Jurkat, Clone E6-1 (cell line): ENCODE measurements around the gene NFIX.
"Not testable (repeated sequence)": the region's sequence is repeated elsewhere in the genome, so short reads cannot be mapped to it uniquely, and the experiment has no call there.

Source experiments
- DNase-seq: peaks from one replicate; pipeline ENCODE4 v3.0.0-alpha.2; 2011; ENCODE audit warnings: low read depth, low spot score
- H3K4me3 ChIP-seq: 2 replicates; pipeline ENCODE4 v1.5.1; 2011; ENCODE audit warnings: mild to moderate bottlenecking, low read length, control low read depth, moderate library complexity

Gene NFIX

GRCh38 chr19:12956446-12957388 is 38.6 kb upstream of the NFIX start, which contains the start of gene GADD45GIP1:
Gene GADD45GIP1 (minus strand): TSS chr19:12957223. CDS start chr19:12957212, 11 bp downstream.
- H3K4me3 ChIP-seq: peak within 1 kb of the TSS; percentile 96
- peak; percentile 67 for DNase-seq

GRCh38 chr19:12957389-12957952 is 37.8 kb upstream of the NFIX start:
- peak overlapping the region; percentile 96 for H3K4me3 ChIP-seq
- DNase-seq: not testable (repeated sequence)

GRCh38 chr19:12959481-12959880 is 35.8 kb upstream of the NFIX start:
- no peak overlapping the region for H3K4me3 ChIP-seq
- DNase-seq: no peak

- DNase-seq: peak; percentile 69
These were observed 30.1 kb upstream of the NFIX start for GRCh38 chr19:12965017-12965811.

GRCh38 chr19:12965812-12966135 is 29.5 kb upstream of the NFIX start:
- DNase-seq: no peak
- H3K4me3 ChIP-seq: peak overlapping the region; percentile 67

More at GRCh38 chr19:12965017-12965811, 30.1 kb upstream of the NFIX start:
- H3K4me3 ChIP-seq: peak overlapping the region; percentile 67

- DNase-seq: no peak
- no peak overlapping the region for H3K4me3 ChIP-seq
These were observed 27.4 kb upstream of the NFIX start for GRCh38 chr19:12967907-12968306.

GRCh38 chr19:12969292-12969988 is 25.8 kb upstream of the NFIX start, which contains the start of gene DAND5:
Gene DAND5 (plus strand): TSS chr19:12969576. CDS start chr19:12969661, 85 bp downstream.
- no peak within 1 kb of the TSS for H3K4me3 ChIP-seq
- DNase-seq: no peak

GRCh38 chr19:12970070-12970820 is 25.0 kb upstream of the NFIX start:
- H3K4me3 ChIP-seq: no peak overlapping the region
- DNase-seq: no peak

GRCh38 chr19:12973236-12973635 is 22.0 kb upstream of the NFIX start:
- no peak overlapping the region for H3K4me3 ChIP-seq
- no peak for DNase-seq

- H3K4me3 ChIP-seq: no peak overlapping the region
- DNase-seq: no peak
These were observed 20.7 kb upstream of the NFIX start for GRCh38 chr19:12974301-12975220.

GRCh38 chr19:12975221-12975741 is 20.0 kb upstream of the NFIX start:
- DNase-seq: no peak
- no peak overlapping the region for H3K4me3 ChIP-seq

GRCh38 chr19:12976109-12976508 is 19.2 kb upstream of the NFIX start:
- not testable (repeated sequence) for DNase-seq, H3K4me3 ChIP-seq

- H3K4me3 ChIP-seq: no peak overlapping the region
- no peak for DNase-seq
These were observed 15.3 kb upstream of the NFIX start for GRCh38 chr19:12979974-12980373.

GRCh38 chr19:12982648-12983047 is 12.6 kb upstream of the NFIX start:
- DNase-seq: no peak
- H3K4me3 ChIP-seq: no peak overlapping the region

GRCh38 chr19:12983091-12983490 is 12.2 kb upstream of the NFIX start:
- H3K4me3 ChIP-seq: peak overlapping the region; percentile 41
- DNase-seq: no peak

GRCh38 chr19:12983542-12984142 is 11.6 kb upstream of the NFIX start:
- H3K4me3 ChIP-seq: peak overlapping the region; percentile 41
- peak; percentile 60 for DNase-seq

- DNase-seq: no peak
- H3K4me3 ChIP-seq: no peak overlapping the region
These were observed 11.1 kb upstream of the NFIX start for GRCh38 chr19:12984143-12984627.
